Caki2 (cell line): ENCODE results near the gene URB2. TPM values are rescaled to one million over a fixed set of nuclear protein-coding genes. Genes with fewer than 3 reads are reported as not detected.

ENCODE experiments used
- DNase-seq: peaks from one replicate; pipeline ENCODE4 v3.0.0-alpha.2; 2015; ENCODE audit warnings: low read depth
- in situ Hi-C: cut with HindIII; loops from 2 replicates; pipeline ENCODE4 v1.10.0; 2016; ENCODE audit warnings: low sequenced_read_pairs, low pct_unique_long_range_greater_than_20kb, mixed read lengths
- total RNA-seq: library from RNA; depleted of rRNA; stranded (reverse); fragments of >200 nt; shearing (Covaris generic); gene quantifications from 2 replicates; pipeline ENCODE4 v1.2.3, GENCODE V29; 2014; ENCODE audit warnings: low replicate concordance; rRNA removed

Gene URB2
- total RNA-seq, 1 experiment from 2014 or later: 7.3 TPM

DNA sequence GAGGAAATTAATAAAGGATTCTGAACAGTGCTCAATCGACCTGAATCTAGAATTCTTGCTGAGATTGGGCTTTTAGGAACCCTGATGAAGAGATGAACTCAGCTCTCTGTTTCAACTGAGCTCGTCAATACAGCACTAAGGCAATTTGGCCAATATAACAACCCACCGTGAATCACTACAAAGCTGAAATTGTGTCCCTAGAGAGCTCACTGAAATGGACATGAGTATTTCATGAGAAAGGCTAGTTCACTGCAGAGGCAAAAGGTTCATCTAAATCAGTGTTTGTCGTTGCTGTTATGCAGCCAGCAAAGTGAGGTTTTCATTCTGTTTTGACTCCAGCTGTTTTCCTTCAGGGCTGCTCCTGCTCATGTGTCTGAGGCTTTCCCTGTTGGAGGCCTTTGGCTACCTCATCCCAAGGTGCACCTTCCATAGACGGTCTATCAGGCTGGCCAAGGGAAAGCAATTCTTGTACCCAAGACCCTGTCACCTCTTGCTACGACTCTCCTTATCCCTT is 83.5 kb downstream of the URB2 start:
- no peak for DNase-seq
- in situ Hi-C loops: no loop called here

Other genes with a start within 250 kb of the URB2 start
- gene ACTA1, start 192.2 kb upstream of the URB2 start, total RNA-seq: 7.4 TPM in 1 of 2 replicates, not detected in the other
- 18.9 and 22.5 TPM in 2 replicates for gene NUP133, start 117.9 kb upstream of the URB2 start, total RNA-seq
- gene ABCB10, start 67.5 kb upstream of the URB2 start, total RNA-seq: 12.3 and 15.5 TPM in 2 replicates
- gene TAF5L, start 125 bp upstream of the URB2 start, total RNA-seq: 7.5 and 10.1 TPM in 2 replicates